GM23248 (cell line): Measurements from ENCODE around the gene APRT.

ENCODE experiments used
- EZH2 ChIP-seq: fragments of 200-600 bp; sonication (generic); IDR thresholded peaks from 2 replicates; pipeline ENCODE4 v1.6.1; 2018; ENCODE audit warnings: antibody characterized with exemption, mild to moderate bottlenecking; ENCODE audit not compliant: insufficient read depth, poor library complexity, severe bottlenecking
- EZH2phosphoT487 ChIP-seq: fragments of 200-600 bp; sonication (generic); IDR thresholded peaks from 2 replicates; pipeline ENCODE4 v1.6.1; 2018; ENCODE audit warnings: antibody characterized with exemption, moderate library complexity, mild to moderate bottlenecking, low read depth; ENCODE audit not compliant: insufficient read depth

DNA sequence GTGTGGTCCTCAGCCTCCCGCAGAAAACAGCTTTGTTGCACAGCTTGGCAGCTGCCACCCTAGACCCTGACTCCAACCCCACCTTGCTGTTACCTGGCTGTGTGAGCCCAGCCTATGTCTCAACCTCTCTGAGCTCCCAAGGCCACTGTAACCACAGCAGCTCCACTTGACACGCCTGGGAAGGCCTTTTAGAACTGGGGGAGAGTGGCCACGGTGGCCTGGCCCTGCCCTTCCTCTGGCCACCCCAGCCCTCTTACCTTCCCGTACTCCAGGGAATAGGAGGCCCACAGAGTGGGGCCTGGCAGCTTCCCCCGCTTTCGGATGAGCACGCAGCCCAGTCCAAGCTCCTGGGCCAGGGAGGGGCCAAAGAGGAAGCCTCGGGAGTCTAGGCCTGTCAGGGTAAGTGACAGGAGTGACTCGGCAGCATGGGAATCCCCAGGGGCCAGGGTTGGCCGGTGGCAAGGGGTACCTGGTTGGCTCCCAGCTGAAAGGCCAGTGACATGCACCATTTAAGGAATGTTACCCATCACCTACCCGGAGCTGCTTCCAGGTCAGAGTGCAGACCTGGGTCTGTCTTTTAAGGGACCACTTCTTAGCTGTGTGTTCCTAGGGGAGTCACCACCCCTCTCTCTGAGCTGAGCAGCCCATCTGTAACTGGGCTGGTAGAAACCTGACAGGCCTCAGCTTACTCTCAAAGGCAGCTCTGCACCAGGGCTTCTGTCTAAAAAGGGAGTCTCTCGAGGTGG, 1.4 kb downstream of the APRT start:
- TF ChIP-seq EZH2 (no peak), EZH2phosphoT487 (no peak)
